Chondrocyte (in vitro differentiated cells): ENCODE data around the gene ZFHX3. TPM values are rescaled to one million over a fixed set of nuclear protein-coding genes. Genes with fewer than 3 reads are reported as not detected.

Experiments used
- DNase-seq: peaks from one replicate; pipeline ENCODE4 v3.0.0; 2021; ENCODE audit warnings: mixed read lengths, low spot score
- H3K27ac Mint-ChIP-seq: one replicate; pipeline ENCODE4 v1.8.0; 2021; ENCODE audit warnings: mild to moderate bottlenecking, moderate library complexity, mixed read lengths; ENCODE audit not compliant: unreplicated experiment
- H3K27me3 Mint-ChIP-seq: 2 replicates; pipeline ENCODE4 v1.8.0; 2021; ENCODE audit warnings: low read depth, mixed read lengths
- H3K36me3 Mint-ChIP-seq: 2 replicates; pipeline ENCODE4 v1.8.0; 2021; ENCODE audit warnings: low read depth, mixed read lengths
- H3K4me1 Mint-ChIP-seq: 2 replicates; pipeline ENCODE4 v1.8.0; 2021; ENCODE audit warnings: low read depth, mild to moderate bottlenecking, mixed read lengths
- H3K4me3 Mint-ChIP-seq: one replicate; pipeline ENCODE4 v1.8.0; 2021; ENCODE audit warnings: mild to moderate bottlenecking, moderate library complexity, mixed read lengths; ENCODE audit not compliant: unreplicated experiment
- H3K9me3 Mint-ChIP-seq: 2 replicates; pipeline ENCODE4 v1.8.0; 2021; ENCODE audit warnings: low read depth, mixed read lengths
- CTCF ChIP-seq: fragments of 200-600 bp; sonication (generic); IDR thresholded peaks from 2 replicates; pipeline ENCODE4 v1.5.0; 2021; ENCODE audit warnings: antibody characterized with exemption, mild to moderate bottlenecking, moderate library complexity
- total RNA-seq: library from RNA; stranded (reverse); gene quantifications from 3 replicates; pipeline ENCODE4 v1.2.1, GENCODE V29; 2021

The ZFHX3 gene
- total RNA-seq, 1 donor from 2014 or later: 86.8 TPM

GRCh38 chr16:72952811-72953271 lies 95.1 kb downstream of the ZFHX3 start:
- Mint-ChIP-seq H3K9me3 (no peaks in the 10 kb centered on the region), H3K36me3 (peaks cover 37% of the 10 kb centered on the region), H3K4me1 (peaks cover 77% of the 10 kb centered on the region), H3K4me3 (peak overlapping the region; percentile 29), H3K27ac (peak overlapping the region; percentile 84), H3K27me3 (no peaks in the 10 kb centered on the region)
- DNase-seq: no peak
- TF ChIP-seq CTCF: no peak

GRCh38 chr16:72952404-72952803 lies 95.5 kb downstream of the ZFHX3 start:
- no peaks in the 10 kb centered on the region for H3K9me3 Mint-ChIP-seq
- H3K27ac Mint-ChIP-seq: peak overlapping the region; percentile 84
- peaks cover 81% of the 10 kb centered on the region for H3K4me1 Mint-ChIP-seq
- H3K4me3 Mint-ChIP-seq: peak overlapping the region; percentile 29
- no peak for DNase-seq
- peaks cover 36% of the 10 kb centered on the region for H3K36me3 Mint-ChIP-seq
- no peak for TF ChIP-seq CTCF
- H3K27me3 Mint-ChIP-seq: no peaks in the 10 kb centered on the region

GRCh38 chr16:72951916-72952315 lies 96.0 kb downstream of the ZFHX3 start:
- H3K4me1 Mint-ChIP-seq: peaks cover 86% of the 10 kb centered on the region
- peak overlapping the region; percentile 29 for H3K4me3 Mint-ChIP-seq
- H3K36me3 Mint-ChIP-seq: peaks cover 34% of the 10 kb centered on the region
- H3K27ac Mint-ChIP-seq: peak overlapping the region; percentile 84
- TF ChIP-seq CTCF: no peak
- no peaks in the 10 kb centered on the region for H3K9me3 Mint-ChIP-seq
- no peak for DNase-seq
- H3K27me3 Mint-ChIP-seq: no peaks in the 10 kb centered on the region

- DNase-seq: no peak
- Mint-ChIP-seq H3K27me3 (no peaks in the 10 kb centered on the region), H3K4me1 (peaks cover 89% of the 10 kb centered on the region), H3K36me3 (peaks cover 30% of the 10 kb centered on the region), H3K4me3 (no peak overlapping the region), H3K9me3 (no peaks in the 10 kb centered on the region), H3K27ac (peak overlapping the region; percentile 32)
- TF ChIP-seq CTCF: no peak
Measured at GRCh38 chr16:72950669-72951068, 97.3 kb downstream of the ZFHX3 start.

GRCh38 chr16:72948238-72948829 lies 99.6 kb downstream of the ZFHX3 start:
- Mint-ChIP-seq H3K27ac (peak overlapping the region; percentile 95), H3K36me3 (peaks cover 32% of the 10 kb centered on the region)

More at GRCh38 chr16:72948238-72948829, 99.6 kb downstream of the ZFHX3 start:
- Mint-ChIP-seq H3K4me3 (no peak overlapping the region), H3K27me3 (no peaks in the 10 kb centered on the region), H3K4me1 (peaks cover 90% of the 10 kb centered on the region), H3K9me3 (no peaks in the 10 kb centered on the region)
- TF ChIP-seq CTCF: no peak
- DNase-seq: no peak
